Prostate gland (tissue), 2 donors: ENCODE measurements around the gene GPR17.

Source experiments
- POLR2A ChIP-seq: fragments of 450-650 bp; IDR thresholded peaks from one replicate; pipeline ENCODE4 v1.6.1; 2016; ENCODE audit warnings: antibody characterized with exemption, mild to moderate bottlenecking
- POLR2AphosphoS5 ChIP-seq: sonication (generic); formaldehyde crosslinking; IDR thresholded peaks from one replicate; pipeline ENCODE4 v1.6.1; 2017; ENCODE audit warnings: antibody characterized with exemption
- TF ChIP-seq, protein P1 (sequence below), 4 experiments: fragments of 200-600 bp in 2 of 4; fragments of 450-650 bp in 2 of 4; sonication (generic) in 2 of 4; IDR thresholded peaks; 1 replicate in 3 of 4; 2 replicates in 1 of 4; pipeline ENCODE4 v1.5.1; 2016 to 2019; ENCODE audit warnings: antibody characterized with exemption in 4 of 4, mild to moderate bottlenecking in 2 of 4, moderate library complexity in 2 of 4

DNA sequence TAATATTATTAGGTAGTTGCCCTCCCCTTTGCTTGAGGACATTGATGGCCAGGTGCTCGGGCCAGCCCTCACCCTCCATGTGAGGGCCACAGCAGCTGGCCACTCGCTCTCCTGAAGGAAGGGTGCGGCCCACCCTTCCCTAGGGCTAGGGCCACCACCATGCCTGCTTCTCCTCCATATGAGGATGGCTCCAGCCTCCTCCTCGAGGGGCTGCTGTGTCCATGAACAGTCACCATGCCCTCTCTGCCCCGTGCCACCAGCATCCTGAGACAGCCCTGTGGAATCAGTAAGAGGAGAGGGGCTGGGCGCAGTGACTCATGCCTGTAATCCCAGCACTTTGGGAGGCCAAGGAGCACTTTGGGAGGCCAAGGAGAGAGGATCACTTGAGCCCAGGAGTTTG lies 2.4 kb downstream of the GPR17 start:
- no peak for TF ChIP-seq POLR2A
- TF ChIP-seq, protein P1, sequence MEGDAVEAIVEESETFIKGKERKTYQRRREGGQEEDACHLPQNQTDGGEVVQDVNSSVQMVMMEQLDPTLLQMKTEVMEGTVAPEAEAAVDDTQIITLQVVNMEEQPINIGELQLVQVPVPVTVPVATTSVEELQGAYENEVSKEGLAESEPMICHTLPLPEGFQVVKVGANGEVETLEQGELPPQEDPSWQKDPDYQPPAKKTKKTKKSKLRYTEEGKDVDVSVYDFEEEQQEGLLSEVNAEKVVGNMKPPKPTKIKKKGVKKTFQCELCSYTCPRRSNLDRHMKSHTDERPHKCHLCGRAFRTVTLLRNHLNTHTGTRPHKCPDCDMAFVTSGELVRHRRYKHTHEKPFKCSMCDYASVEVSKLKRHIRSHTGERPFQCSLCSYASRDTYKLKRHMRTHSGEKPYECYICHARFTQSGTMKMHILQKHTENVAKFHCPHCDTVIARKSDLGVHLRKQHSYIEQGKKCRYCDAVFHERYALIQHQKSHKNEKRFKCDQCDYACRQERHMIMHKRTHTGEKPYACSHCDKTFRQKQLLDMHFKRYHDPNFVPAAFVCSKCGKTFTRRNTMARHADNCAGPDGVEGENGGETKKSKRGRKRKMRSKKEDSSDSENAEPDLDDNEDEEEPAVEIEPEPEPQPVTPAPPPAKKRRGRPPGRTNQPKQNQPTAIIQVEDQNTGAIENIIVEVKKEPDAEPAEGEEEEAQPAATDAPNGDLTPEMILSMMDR (IDR thresholded peaks at IDR 0.05), result no peak
- no peak for TF ChIP-seq POLR2AphosphoS5
